SK-N-MC (cell line): ENCODE measurements around the gene DNAJB1.

Experiments used
- DNase-seq: peaks from one replicate; pipeline ENCODE4 v3.0.0-alpha.2; 2011; ENCODE audit warnings: low read depth, low spot score
- H3K27ac ChIP-seq: fragments of 200-600 bp; sonication (generic); 2 replicates; pipeline ENCODE4 v1.5.1; 2016; ENCODE audit warnings: mixed run types
- H3K36me3 ChIP-seq: fragments of 200-600 bp; sonication (generic); 2 replicates; pipeline ENCODE4 v1.6.1; 2017; ENCODE audit warnings: antibody characterized with exemption, low read length, mixed read lengths; ENCODE audit not compliant: insufficient read depth
- H3K4me3 ChIP-seq: fragments of 200-600 bp; sonication (generic); 2 replicates; pipeline ENCODE4 v1.5.1; 2016
- H3K9ac ChIP-seq: fragments of 200-600 bp; sonication (generic); 2 replicates; pipeline ENCODE4 v1.8.0; 2017; ENCODE audit warnings: mixed run types, mixed read lengths; ENCODE audit not compliant: insufficient read length
- H3K9me3 ChIP-seq: fragments of 200-600 bp; sonication (generic); 2 replicates; pipeline ENCODE4 v1.6.1; 2017; ENCODE audit warnings: low read depth, mild to moderate bottlenecking, antibody characterized with exemption, low read length, moderate library complexity, mixed read lengths
- EZH2 ChIP-seq: fragments of 200-600 bp; sonication (generic); IDR thresholded peaks from one replicate; pipeline ENCODE4 v1.6.1; 2017; ENCODE audit warnings: antibody characterized with exemption
- FOXP2 ChIP-seq: optimal IDR thresholded peaks from 2 replicates; pipeline ENCODE3; 2011; ENCODE audit warnings: mild to moderate bottlenecking, moderate library complexity; ENCODE audit not compliant: insufficient read depth; ENCODE audit errors: extremely low read length, control extremely low read depth
- POLR2AphosphoS5 ChIP-seq: IDR thresholded peaks from 2 replicates; pipeline ENCODE4 v1.6.1; 2012; ENCODE audit warnings: mild to moderate bottlenecking, low read depth, low read length, borderline replicate concordance

The DNAJB1 gene

GRCh38 chr19:14467391-14467790, 50.8 kb downstream of the DNAJB1 start:
- Histone ChIP-seq H3K9ac (no peak overlapping the region), H3K36me3 (peaks cover 7% of the 10 kb centered on the region; the same call in 1 of the 2 replicates), H3K4me3 (no peak overlapping the region), H3K27ac (no peak overlapping the region), H3K9me3 (no peaks in the 10 kb centered on the region)
- DNase-seq = no peak
- no peak for TF ChIP-seq POLR2AphosphoS5
- no peak for TF ChIP-seq EZH2
- TF ChIP-seq FOXP2 = no peak
